Transverse colon (tissue), 3 donors: Measurements from ENCODE around the gene PRIM1.

ENCODE experiments used
- CTCF ChIP-seq, 5 experiments: fragments of 200-600 bp in 3 of 5; fragments of 450-650 bp in 2 of 5; sonication (generic) in 3 of 5; IDR thresholded peaks; 1 replicate in 2 of 5; 2 replicates in 3 of 5; pipeline ENCODE4 v1.5.1; 2016 to 2017; ENCODE audit warnings: antibody characterized with exemption in 5 of 5, inconsistent platforms in 3 of 5, mild to moderate bottlenecking in 2 of 5, moderate library complexity in 1 of 5
- EP300 ChIP-seq: sonication (generic); formaldehyde crosslinking; IDR thresholded peaks from one replicate; pipeline ENCODE4 v1.6.1; 2017; ENCODE audit warnings: antibody characterized with exemption, low read depth
- POLR2A ChIP-seq: fragments of 450-650 bp; IDR thresholded peaks from one replicate; pipeline ENCODE4 v1.6.1; 2016; ENCODE audit warnings: antibody characterized with exemption, mild to moderate bottlenecking, moderate library complexity

DNA sequence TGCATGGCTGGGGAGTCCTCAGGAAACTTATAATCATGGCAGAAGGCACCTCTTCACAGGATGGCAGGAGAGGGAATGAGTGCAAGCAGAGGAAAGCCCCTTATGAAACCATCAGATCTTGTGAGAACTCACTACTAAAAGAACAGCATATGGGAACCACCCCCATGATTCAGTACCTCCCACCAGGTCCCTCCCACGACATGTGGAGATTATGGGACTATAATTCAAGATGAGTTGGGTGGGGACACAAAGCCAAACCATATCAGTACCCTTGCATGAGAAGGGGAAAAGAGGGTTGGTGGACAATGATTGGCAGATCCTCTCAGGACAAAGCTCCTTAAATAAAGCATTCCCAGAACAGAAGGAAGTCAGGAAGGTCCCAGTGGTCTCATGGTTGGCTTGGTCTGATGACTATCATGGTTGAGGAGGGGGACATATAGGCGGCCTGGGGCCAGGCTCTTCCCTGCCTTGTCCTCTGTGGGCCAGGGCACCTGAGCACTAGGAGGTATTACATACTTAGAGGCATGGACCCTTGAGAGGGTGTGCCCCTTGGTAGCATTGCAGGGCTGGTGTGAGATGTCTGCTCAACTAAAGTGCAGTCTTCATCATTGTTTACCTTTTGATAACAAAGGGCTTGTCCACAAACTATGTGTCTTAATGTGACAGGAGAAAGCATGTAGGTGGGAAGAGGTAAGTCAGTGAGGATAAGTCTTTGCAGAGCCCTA is 33.2 kb upstream of the PRIM1 start:
- no peak for TF ChIP-seq CTCF (IDR thresholded peaks at IDR 0.05)
- no peak for TF ChIP-seq EP300
- TF ChIP-seq POLR2A = no peak
